GM18520 (cell line): ENCODE data around the gene STOML2.

Experiments
- ATAC-seq: cut with Tn5 transposase; IDR thresholded peaks from one replicate; pipeline ENCODE4 v1.9.1; 2021; ENCODE audit not compliant: unreplicated experiment

The STOML2 gene

DNA sequence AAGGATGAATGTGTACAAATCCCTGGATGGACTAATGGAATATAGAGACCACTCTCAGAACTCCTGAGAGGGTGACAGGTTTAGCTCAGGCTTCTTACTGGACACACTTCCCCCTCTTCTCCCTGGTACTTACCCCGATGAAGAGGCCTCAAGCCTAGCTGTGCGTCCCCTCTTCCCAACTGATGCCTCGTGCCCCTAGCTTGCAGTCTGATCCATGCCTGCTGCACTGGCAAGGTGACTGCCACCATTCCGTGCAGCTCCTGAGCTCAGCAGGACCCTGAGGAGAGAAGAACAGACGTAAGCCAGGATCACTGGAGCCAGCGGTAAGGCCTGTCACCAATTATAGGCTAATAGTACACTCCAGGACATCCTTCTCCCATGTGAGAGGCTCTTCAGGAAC lies 5.5 kb upstream of the STOML2 start:
- ATAC-seq: no peak

DNA sequence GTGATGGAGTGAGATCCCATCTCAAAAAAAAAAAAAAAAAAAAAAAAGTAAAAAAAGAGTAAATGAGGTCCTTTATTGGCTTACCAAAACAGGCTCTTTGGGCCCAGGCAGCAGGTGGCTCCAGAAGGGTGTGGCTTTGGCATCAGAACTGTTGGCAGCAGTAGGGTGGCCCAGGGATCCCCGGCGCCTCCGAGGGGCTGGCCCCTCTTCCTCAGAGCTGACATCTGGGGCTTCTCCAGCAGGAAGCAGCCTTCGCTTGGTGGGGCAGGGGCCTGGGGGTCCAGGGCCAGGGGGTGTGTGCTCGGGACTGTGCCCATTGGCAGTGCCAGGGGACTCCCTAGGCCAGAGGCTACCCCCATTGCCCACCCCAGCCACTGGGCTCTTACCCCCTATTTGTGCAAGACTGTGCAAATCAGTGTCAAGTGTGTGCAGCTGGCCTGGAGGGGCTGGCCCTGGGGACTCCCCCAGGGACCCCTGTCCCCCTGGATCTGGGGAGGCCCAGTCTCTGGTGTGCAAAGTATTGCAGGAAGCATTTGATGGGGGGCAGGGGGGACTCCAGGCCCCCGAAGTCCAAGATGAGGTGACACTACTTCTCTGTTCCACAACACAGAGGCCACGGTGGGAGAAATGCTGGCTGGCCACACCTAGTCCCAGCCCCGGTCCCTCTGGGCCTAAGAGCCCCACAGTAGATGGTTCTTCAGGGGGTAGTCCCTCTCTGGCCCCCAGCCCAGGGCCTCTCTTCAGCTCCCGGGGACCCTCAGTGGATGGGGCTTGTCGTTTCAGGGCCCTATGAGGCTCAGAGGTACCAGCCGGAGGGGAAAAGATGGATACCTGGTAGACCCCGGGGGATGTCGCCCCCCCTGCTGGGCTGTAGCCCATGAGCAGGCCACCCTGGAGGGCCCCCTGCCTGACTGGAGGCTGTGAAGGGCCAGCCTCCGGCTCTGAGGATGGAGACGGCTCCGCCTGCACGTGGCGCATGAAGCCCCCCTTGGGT lies 4.7 kb upstream of the STOML2 start:
- ATAC-seq: no peak

DNA sequence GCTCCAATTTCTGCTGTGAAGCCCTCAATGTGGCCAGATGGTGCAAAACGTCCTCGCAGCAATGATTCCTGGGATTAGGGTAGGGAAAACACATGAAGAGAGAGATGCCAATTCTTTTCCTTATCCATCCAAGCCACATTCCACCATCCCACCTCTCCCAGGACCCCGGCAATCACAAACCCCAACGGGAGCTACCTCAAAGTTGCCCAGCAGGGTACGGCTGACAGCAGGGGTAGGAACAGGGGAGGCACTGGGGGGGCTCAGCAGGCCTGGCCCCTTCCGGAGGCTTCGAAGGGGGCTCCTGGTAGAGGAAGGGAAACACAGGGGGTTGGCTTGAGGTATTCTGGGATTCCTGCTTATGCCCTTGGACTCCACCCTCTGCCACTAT lies 3.4 kb upstream of the STOML2 start:
- no peak for ATAC-seq

DNA sequence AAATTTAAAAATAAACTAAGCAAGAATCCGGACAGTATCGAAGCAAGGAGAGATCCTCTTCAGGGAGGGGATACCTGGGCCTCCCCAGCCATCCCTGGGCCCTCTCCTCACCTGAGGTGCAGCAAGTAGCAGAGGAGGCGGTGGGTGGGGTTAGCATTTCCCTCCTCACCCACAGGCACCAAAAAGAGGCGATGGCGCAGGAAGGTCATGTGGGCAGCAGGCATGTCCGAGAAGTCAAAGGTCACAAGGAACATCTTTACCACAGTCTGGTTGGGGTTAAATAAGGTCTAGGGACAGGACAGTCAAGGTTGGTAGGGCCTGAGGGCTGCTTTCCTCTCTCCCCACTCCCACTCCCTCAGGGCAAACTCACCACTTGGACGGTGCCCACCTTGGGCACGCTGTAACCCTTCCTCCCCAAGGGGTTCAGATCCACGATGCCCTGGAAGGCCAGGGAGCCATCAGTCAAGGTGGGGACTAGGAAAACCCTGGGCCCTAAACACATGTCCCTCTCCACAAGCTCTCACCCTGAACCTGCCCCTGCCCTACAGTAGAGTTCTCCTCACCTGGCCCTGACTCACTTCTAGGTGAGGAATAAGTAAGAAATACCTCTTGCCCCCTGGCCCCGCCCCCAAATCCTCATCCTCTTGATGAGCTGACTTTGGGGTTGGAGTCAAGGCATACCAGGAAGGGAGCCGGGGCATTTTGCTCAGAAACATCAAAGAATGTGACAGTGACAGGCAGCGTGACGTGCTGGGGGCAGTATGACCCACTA lies 2.8 kb upstream of the STOML2 start:
- no peak for ATAC-seq

DNA sequence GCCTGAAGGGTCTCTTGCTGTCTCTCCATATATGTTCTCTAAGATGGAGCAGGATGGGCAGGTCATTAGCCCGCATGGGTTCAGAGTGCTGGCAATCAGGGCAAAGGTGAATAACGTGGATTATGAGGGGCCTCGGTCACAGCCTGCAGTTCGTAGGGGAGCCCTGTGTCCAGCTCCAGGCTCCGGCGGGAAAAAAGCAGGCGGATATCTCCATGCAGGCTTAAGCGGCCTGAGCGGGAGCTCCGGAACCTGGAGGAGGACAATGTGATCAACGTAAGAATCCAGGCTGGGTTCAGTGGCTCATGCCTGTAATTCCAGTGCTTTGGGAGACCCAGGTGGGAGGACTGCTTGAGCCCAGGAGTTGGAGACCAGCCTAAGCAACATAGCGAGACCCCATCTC lies 2.2 kb upstream of the STOML2 start:
- ATAC-seq: no peak

DNA sequence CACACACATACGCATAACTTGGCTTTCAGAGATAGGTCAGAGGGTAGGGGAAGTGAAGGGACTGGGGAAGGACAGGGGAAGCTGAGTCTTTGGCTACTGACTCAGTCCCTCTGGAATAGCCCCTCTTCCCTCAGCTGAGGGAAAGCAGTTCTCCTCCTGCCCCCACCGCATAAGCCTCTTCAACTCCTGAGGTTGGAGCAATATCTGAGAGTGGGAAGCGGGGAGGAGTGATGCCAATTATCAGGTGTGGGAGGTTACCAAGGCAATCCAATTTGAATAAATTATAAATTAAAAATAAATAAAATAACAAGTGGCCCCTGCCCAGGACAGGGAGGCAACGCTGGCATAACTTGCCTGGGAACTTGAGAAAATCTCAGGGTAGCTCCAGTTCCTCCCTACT lies 1.7 kb upstream of the STOML2 start:
- no peak for ATAC-seq

DNA sequence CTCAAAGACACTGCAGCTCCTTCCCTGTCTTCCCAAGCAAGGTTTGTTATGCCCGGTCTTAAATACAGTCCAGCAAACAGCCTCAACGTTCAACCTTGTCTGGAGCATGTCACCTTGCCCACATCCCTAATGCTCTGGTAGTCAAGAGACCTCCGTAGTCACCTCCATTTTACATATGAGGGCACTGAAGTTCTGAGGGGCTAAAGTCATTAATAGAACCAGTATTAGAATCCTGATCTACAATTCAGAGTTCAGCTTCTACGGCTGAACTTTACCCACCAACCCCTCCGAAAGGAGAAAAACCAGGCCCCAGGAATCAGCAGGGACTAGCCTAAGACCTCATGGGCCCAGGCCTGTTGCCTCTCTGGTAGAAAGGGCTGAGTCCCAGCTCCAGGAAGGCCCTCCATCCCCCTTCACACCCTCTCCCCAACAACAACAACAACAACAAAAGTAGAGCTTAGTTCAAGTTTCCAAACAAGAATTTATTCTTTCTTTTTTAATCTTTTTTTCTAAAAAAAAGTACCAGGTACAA lies 795 bp upstream of the STOML2 start:
- no peak for ATAC-seq

DNA sequence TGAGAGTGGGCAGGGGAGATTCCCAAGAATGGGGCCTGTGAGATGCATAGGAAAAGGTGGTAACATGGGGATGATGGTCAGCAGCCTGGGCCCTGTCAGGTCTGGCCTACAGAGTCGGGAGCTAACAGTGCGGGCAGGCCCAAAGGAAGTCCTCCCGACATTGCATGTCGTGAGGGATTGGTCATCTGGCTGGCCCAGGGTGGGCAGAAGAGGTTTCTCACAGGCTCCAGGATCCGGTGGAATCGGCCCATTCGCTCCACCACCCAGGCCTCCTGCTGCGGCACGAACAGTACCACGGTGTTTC lies 514 bp downstream of the STOML2 start:
- no peak for ATAC-seq

DNA sequence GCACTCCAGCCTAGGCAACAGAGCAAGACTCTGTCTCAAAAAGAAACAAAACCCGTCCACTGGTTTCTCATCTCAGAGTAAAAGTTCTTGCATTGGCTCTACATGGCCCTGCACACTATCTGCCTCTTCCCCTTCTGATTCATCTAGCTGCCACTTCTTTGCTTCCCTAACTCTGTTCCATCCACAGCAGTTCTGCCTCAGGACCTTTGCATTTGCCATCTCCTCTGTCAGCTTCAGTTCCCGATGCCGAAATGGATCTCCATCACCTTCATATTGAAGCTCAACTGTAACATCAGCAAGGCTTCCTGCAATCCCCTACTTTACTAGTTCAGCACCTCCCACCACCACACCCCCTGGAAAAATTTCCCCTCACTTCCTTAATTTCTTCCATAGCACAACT lies 5.4 kb downstream of the STOML2 start:
- no peak for ATAC-seq

DNA sequence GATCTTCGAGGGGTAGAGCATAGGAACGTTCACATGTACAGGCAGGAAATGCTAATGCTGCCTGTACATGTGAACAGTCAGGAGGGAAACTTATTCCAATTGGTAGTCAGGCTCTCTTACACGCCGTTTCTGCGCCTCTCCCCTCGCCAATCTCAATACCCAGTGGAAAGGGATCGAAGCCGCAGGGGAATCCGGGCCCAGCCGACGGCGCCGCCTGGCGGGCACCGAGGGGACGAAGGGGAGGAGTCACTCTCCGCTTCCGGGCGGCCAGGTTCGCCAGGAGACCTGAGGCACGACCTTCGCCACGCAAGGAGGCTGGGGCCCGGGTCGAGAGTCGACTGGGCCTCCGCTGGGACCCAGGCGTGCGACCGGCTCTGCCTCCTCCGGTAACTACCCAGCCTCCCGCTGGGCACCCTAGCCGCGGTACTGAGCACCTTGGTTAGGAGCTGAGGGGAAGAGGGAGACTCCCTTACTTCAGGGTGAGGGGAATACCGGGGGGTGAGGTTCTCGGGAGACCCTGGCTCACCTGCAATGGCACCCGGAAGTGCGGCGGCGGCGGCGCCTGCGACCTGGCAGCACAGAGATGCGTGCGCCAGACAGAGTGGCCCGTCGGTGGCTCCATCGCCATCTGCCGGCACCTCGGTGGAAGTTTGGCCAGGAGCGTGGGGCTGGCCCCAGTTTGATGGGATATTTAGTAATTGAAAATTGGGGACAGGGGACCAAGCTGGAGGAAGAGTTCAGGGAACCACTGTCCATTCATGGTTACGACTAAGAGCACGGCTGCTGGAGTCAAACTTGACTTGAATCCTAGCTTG lies 6.7 kb downstream of the STOML2 start, which contains the start of gene PIGO:
Gene PIGO, minus strand, starts transcription at position 557 of the 815 bp plus-strand sequence. CDS start 1,026 bp downstream, outside the sequence.
- ATAC-seq: peak; percentile 64

DNA sequence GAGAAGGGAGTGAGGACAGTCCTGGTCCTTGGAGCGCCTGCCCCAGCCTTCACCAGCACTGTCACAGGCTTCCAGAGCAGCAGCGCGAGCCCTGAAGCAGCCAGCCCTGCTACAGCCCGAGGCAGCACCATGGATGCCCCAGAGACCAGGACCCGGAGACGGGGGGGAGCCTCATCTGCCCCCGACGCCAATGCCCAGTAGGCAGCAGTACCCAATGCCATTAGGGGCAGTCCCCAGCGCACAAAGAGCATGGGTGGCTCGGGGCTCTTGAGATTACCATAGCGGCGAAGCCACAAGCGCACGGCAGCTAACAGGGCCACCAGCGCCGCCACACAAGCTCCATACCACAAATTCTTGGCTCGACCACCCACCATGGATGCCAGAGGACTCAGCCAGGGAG lies 11.4 kb downstream of the STOML2 start:
- no peak for ATAC-seq

DNA sequence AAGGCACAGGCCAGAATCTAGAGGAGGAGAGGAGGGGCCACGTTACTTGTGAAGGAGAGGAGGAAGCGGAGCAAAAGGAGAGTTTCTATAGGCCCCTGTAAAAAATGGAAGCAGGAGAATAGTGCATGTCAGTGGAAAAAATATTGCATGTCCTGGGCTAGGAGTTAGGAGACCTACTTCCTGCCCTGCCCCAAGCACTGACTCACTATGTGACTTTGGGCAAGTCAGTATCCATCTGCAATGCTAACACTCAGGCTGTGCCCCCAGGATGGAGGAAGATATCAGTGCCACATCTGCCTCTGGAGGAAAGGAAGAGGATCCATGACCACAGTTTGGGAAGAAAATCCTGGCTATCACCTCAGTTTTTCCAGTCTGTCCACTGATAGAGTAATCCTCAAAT lies 13.5 kb downstream of the STOML2 start:
- no peak for ATAC-seq

DNA sequence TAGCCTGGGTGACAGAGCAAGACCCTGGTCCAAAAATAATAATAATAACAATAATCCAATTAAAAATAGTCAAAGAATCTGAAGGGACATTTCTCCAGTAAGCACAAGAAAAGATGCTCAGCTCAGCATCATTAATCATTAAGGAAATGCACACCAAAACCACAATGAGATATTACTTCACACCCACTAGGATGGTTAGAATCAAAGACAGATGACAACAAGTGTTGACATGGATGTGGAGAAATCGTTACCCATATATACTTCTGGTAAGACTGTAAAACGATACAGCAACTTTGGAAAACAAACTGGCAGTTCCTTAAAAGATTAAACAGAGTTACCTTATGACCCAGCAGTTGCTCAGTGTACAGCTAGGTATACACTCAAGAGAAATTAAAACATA lies 17.9 kb downstream of the STOML2 start:
- no peak for ATAC-seq

DNA sequence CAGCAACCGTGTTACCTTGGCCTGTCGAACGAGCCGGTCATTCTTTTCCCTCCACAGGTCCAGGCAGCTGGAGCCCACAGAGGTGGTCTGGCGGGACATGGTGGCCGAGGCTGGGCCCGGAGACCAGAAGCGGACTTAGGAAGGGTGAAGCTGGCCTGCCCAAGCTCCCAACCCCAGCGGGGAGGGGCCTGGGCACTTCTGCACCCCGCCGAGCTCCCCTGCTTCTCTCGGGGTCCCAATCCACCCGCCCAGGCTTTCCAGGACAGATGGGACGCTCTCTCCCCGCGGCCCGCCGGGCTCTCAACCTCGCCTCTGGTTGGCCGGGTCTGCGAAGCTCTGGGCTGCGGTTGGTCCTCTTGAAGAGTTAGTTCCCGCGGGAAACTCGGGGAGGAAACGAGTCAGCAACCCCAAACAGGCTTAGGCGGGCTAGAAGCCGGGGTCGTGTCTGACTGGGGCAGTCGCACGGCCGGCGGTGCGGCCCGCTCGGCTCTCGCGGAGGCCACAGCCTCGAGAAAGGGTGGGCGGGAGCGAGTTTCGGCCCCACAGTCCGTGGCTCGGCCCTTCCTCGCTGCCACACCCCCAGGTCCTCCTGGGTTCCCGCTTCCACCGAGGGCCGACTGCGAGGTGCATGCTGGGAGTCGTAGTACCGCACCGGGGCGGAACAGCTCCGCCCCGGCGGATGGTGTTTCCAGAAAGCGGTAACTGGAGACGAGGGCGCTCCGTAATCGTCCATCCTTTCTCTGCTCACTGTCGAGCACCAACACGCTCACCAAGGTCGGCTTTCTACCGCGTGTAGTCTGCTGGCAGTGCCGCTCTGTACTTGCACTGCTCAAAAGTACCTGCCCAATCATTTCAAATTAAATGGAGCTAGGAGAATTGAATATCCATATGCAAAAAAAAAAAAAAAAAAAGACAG lies 23.2 kb downstream of the STOML2 start, which contains the start of gene FANCG:
Gene FANCG, minus strand, starts transcription at position 517 of the 916 bp plus-strand sequence. Its CDS starts 418 bp downstream, at position 99.
- ATAC-seq: peak; percentile 82

DNA sequence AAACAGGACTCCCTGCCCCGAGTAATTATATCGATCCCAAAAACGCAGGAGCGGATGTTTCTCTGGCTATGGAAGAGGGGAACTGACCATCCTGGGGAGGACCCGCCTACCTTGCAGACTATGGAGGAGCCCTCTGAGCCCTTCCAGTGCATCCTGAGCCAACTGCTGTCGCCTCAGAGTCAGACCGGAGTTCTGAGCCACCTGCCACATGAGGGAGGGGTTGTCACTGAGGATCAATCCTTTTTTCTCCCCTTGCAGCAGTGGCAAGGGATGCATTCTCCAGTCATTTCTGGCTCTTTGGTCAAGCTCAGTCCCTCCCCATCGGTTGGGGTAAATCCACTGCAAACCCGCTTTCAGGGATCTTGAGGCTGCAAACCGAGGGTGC lies 23.9 kb downstream of the STOML2 start:
- ATAC-seq: no peak

DNA sequence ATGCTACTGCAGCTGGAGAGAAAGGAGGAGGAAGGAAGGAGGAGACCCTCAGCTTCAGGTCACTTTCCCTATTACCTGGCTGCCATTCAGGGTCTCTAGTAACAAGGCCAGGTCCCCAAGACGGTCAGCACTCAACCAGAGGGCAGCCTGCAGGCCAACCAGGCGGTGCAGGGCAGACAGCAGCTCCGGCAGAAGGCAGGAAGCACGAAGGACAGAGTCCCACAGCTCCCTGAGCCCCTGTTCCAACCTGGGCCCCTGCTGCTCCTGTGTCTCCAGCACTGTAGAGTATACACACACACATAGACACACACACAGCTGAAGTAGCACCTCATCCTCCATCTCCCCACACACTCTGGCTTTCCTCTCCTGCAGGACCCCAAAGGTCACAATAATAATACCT lies 24.9 kb downstream of the STOML2 start:
- no peak for ATAC-seq

DNA sequence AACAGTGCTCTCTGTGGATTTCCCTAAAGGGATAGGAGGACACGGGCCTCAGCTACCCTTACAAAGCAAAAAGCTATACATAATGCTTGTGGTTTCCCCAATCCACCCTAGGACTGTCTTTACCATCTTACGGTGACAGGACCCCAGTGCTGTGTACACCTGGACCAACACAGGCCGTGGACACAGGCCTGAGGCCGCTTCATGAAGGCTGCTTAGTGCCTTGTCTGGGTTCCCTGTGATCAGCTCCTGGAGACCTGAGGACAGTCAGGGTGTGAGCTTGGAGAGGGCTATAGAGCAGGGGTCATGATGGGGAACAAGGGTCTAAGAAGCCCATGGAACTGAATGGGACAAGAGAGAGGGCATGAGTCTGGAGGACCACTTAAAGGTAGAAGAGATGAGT lies 26.1 kb downstream of the STOML2 start:
- ATAC-seq: no peak

DNA sequence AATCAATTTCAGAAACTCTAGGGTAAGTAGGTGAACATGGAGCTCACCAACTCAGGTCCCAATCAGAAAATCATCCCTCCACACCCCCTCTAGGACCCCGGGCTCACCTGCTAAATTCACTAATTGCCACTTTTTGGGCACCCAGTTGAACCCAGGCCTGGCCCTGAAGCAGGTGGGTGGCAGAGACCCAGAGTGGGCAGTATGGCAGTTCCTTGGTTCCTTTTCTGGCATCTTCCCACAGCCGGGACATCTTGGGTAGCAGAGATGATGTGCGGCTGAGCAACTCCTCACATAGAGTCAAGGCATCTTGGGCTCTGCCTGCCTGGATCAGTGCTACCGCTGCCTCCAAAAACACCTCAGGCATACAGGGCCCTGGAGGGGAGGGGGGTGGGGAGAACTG lies 27.6 kb downstream of the STOML2 start:
- no peak for ATAC-seq

DNA sequence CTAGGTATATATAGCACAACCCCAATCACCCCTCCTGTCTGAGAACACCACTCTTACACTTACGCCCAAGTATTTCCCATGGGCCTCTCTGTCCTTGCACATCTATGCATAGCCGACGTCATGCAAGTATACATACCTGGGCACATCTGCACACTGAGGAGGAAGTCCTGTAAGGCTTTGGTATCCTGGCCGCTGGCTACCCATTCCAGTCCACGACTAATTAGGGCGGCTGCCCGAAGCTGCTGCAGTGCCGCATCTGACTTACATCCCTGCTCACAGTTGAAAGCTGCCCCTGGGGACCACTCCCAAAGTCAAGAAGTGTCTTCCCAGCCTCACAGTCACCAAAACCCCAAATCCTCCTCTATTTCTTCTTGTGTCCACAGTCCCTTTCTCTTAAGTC lies 28.1 kb downstream of the STOML2 start:
- no peak for ATAC-seq

DNA sequence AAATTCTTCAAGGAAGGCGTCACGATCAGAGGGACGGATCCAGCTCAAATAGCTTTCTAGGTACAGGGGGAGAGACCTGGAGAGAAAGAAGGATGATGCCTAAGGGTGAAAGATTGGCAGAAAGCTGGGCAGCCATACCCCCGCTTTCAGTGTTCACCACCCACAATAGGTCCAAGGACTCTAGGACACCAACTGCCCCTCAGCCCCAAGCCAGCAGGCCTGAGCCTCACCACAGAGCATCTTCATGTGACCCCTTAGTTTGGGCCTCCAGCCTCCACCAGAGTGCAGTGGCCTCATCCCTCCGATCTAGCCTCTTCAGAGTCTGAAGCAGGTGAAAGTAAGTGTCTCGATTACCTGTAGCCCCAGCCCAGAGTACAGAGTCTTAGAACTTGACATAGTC lies 28.8 kb downstream of the STOML2 start:
- no peak for ATAC-seq
